ENCODE data around the gene FASTK. TPM values are rescaled to one million over a fixed set of nuclear protein-coding genes. Genes with fewer than 3 reads are reported as not detected.

The FASTK gene
- total RNA-seq, 6 experiments from 2014 or later: 83.8 to 97.0 (median 92.4) TPM

DNA sequence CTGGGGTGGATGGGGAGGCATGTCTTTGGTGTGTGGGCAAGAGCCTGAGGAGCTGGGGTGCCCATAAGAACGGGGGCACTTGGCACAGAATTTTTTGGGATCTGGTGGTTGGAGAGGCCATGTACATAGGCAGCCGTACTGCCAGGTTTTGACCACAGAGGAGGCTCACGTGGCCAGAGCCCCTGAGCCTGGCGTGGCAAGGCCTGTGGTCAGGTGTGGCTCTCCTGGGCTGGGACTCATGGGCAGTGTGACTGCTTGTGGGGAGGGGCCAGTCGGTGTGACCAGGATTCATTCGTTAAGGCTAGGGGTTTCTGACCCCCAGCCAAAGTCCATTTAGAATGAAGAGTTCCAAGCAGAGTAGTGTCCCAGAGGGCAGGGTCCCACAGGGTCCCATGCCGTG lies 43.9 kb upstream of the FASTK start:
- Mint-ChIP-seq H3K27ac (no peak overlapping the region), H3K27me3 (ENCODE audit: insufficient read depth) (peaks cover 5% of the 10 kb centered on the region), H3K4me1 (ENCODE audit: low read depth) (peaks cover 5% of the 10 kb centered on the region; the same call in 1 of the 2 replicates), H3K4me3 (no peak overlapping the region; the same call in 1 of the 2 replicates), H3K36me3 (ENCODE audit: low read depth) (peaks cover 24% of the 10 kb centered on the region; the same call in 1 of the 2 replicates), H3K9me3 (no peaks in the 10 kb centered on the region)
- DNase-seq: no peak
- TF ChIP-seq, protein P1, sequence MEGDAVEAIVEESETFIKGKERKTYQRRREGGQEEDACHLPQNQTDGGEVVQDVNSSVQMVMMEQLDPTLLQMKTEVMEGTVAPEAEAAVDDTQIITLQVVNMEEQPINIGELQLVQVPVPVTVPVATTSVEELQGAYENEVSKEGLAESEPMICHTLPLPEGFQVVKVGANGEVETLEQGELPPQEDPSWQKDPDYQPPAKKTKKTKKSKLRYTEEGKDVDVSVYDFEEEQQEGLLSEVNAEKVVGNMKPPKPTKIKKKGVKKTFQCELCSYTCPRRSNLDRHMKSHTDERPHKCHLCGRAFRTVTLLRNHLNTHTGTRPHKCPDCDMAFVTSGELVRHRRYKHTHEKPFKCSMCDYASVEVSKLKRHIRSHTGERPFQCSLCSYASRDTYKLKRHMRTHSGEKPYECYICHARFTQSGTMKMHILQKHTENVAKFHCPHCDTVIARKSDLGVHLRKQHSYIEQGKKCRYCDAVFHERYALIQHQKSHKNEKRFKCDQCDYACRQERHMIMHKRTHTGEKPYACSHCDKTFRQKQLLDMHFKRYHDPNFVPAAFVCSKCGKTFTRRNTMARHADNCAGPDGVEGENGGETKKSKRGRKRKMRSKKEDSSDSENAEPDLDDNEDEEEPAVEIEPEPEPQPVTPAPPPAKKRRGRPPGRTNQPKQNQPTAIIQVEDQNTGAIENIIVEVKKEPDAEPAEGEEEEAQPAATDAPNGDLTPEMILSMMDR (IDR thresholded peaks at IDR 0.05): no peak

DNA sequence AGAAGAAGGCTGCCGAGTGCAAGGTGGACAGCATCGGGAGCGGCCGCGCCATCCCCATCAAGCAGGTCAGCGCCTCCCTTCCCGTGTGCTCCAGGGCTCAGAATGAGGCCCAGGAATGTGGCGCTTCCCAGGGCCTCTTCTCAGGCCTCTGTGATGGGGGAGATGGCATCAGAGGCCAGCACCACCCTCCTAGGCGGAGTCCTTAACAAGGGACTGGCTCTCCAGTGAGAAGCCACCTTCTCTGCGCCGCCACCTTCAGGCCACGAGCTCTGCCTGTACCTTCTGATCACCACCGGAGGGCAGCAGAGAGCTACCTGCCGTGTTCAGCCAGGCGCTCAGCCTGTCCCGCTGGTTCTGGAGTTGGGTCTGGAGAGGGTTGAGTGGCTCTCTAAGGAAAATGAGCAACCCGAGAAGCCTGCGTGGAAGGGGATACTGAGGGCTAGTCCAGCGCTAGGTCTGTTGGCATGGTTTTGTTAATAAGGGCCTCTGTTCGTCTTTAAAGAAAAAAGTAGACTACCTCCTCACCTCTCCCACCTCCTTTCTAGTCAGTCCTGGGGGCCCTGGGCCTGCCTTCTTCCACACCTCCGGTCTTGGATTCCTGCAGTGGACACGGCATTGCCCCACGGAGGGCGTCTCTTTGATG lies 43.3 kb upstream of the FASTK start:
- peak overlapping the region; percentile 36; the same call in 1 of the 2 replicates for H3K27ac Mint-ChIP-seq
- DNase-seq: peak; percentile 80

DNA sequence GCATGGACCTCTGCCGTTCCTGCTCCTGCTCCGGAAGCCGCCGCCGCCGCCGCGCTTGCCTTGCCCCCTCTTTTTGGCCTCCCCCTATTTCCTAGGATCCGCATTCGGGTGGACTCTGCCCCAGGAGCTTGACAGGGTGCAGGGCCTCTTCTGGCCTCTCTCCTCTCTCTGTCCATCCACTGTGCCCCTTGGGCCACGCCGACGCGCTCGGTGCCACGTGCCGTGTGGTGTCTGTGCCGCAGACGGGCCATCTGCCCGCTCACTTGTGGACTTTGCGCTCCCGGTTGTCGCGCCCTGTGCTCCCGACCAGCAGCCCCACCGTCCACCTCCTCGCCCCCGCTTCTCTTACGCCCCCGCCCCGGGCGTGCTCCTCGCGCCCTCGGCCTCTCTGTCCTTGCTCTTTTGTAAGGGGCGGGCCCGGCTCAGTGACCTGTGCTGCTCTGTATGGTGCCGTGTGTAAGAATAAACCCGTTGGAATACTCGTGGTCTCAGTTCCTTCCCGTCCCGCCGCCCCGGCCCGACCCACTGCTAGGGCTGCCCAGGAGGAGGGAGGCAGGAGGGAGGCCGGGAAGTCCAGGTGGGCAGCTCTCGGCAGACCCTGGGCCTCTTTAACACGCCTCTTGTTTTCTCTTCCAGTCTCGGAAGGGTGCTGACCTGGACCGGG lies 42.7 kb upstream of the FASTK start:
- H3K4me1 Mint-ChIP-seq (ENCODE audit: low read depth): peaks cover 5% of the 10 kb centered on the region; the same call in 1 of the 2 replicates
- TF ChIP-seq, protein P1 (IDR thresholded peaks at IDR 0.05): no peak
- H3K9me3 Mint-ChIP-seq: no peaks in the 10 kb centered on the region
- peaks cover 5% of the 10 kb centered on the region for H3K27me3 Mint-ChIP-seq (ENCODE audit: insufficient read depth)
- no peak overlapping the region for H3K4me3 Mint-ChIP-seq
- DNase-seq: no peak
- peak overlapping the region; percentile 36; the same call in 1 of the 2 replicates for H3K27ac Mint-ChIP-seq
- peaks cover 29% of the 10 kb centered on the region for H3K36me3 Mint-ChIP-seq (ENCODE audit: low read depth)

More for the DNA sequence above, 43.3 kb upstream of the FASTK start:
- H3K4me3 Mint-ChIP-seq: no peak overlapping the region
- H3K9me3 Mint-ChIP-seq: no peaks in the 10 kb centered on the region
- H3K36me3 Mint-ChIP-seq (ENCODE audit: low read depth): peaks cover 24% of the 10 kb centered on the region; the same call in 1 of the 2 replicates
- TF ChIP-seq, protein P1 (IDR thresholded peaks at IDR 0.05): peak; percentile 98
- H3K27me3 Mint-ChIP-seq (ENCODE audit: insufficient read depth): peaks cover 5% of the 10 kb centered on the region
- H3K4me1 Mint-ChIP-seq (ENCODE audit: low read depth): peaks cover 5% of the 10 kb centered on the region; the same call in 1 of the 2 replicates

DNA sequence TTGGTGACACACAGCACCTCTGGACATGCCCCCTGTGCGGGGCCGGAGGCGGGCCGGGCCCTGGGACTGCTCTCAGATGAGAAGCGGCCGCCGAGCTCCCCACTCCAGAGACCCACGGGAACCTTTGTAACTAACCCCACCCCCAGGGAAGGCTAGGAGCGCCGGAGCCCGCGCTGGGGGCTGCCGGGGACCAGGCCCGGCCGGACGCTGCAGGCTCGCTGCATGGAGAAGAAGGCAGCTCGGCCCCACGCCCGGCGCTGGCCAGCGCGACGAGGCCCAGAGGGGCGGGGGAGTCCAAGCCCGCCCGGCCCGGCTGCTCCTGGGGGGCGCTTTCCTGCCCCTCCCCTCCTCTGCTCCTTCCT lies 42.2 kb upstream of the FASTK start:
- peaks cover 5% of the 10 kb centered on the region; the same call in 1 of the 2 replicates for H3K4me1 Mint-ChIP-seq (ENCODE audit: low read depth)
- no peaks in the 10 kb centered on the region for H3K9me3 Mint-ChIP-seq
- no peak overlapping the region for H3K4me3 Mint-ChIP-seq
- peaks cover 5% of the 10 kb centered on the region for H3K27me3 Mint-ChIP-seq (ENCODE audit: insufficient read depth)
- DNase-seq: no peak
- H3K36me3 Mint-ChIP-seq (ENCODE audit: low read depth): peaks cover 29% of the 10 kb centered on the region
- H3K27ac Mint-ChIP-seq: no peak overlapping the region
- TF ChIP-seq, protein P1 (IDR thresholded peaks at IDR 0.05): no peak

DNA sequence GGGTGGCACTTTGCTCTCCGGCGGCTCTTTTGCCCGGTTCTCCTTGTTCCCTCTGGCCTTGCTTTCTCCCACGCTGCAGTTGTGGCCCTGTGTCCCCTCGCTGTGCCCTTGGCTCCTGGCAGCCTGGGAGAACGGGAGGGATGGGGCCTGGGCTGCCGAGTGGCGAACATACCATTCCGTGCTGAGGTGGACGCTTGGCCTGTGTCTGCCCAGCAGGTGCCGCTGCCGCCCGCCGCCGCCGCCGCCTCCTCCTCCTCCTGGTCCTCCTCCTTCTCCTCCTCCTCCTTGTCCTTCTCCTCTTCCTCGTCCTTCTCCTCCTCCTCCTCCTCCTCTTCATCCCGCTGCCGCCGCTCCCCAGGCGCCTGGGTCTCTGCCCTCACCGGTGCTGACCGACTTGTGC lies 41.7 kb upstream of the FASTK start:
- no peak overlapping the region for H3K4me3 Mint-ChIP-seq
- TF ChIP-seq, protein P1 (IDR thresholded peaks at IDR 0.05): no peak
- no peak for DNase-seq
- H3K4me1 Mint-ChIP-seq (ENCODE audit: low read depth): peaks cover 5% of the 10 kb centered on the region; the same call in 1 of the 2 replicates
- H3K36me3 Mint-ChIP-seq (ENCODE audit: low read depth): peaks cover 29% of the 10 kb centered on the region
- H3K9me3 Mint-ChIP-seq: no peaks in the 10 kb centered on the region
- H3K27ac Mint-ChIP-seq: no peak overlapping the region
- peaks cover 5% of the 10 kb centered on the region for H3K27me3 Mint-ChIP-seq (ENCODE audit: insufficient read depth)
